Right kidney (tissue), 9 donors: Measurements from ENCODE around the gene FNDC5.
"Not testable (repeated sequence)": the region's sequence is repeated elsewhere in the genome, so short reads cannot be mapped to it uniquely, and the experiment has no call there.

Experiments
- DNase-seq: peaks from one replicate; pipeline ENCODE4 v3.0.0-alpha.2; 2016
- long read RNA-seq, 8 donors: transcript quantifications; one replicate each; lab custom pipeline, GENCODE V29; 2026

Gene FNDC5
- long read RNA-seq, donor 1, partial matches to known transcripts, result 0 of 1 reads
- long read RNA-seq, donor 1, other reads (novel, unspliced or antisense), result 0 of 1 reads
- long read RNA-seq, donor 2, result 0 reads
- long read RNA-seq, donor 3, result 0 reads
- long read RNA-seq, donor 4, result 0 reads
- long read RNA-seq, donor 5, result 0 reads
- long read RNA-seq, donor 6, partial matches to known transcripts, result 8 of 8 reads
- long read RNA-seq, donor 6, other reads (novel, unspliced or antisense), result 0 of 8 reads
- long read RNA-seq, donor 7, partial matches to known transcripts, result 25 of 26 reads
- long read RNA-seq, donor 7, other reads (novel, unspliced or antisense), result 0 of 26 reads
- long read RNA-seq, donor 8, partial matches to known transcripts, result 14 of 14 reads
- long read RNA-seq, donor 8, other reads (novel, unspliced or antisense), result 0 of 14 reads

DNA sequence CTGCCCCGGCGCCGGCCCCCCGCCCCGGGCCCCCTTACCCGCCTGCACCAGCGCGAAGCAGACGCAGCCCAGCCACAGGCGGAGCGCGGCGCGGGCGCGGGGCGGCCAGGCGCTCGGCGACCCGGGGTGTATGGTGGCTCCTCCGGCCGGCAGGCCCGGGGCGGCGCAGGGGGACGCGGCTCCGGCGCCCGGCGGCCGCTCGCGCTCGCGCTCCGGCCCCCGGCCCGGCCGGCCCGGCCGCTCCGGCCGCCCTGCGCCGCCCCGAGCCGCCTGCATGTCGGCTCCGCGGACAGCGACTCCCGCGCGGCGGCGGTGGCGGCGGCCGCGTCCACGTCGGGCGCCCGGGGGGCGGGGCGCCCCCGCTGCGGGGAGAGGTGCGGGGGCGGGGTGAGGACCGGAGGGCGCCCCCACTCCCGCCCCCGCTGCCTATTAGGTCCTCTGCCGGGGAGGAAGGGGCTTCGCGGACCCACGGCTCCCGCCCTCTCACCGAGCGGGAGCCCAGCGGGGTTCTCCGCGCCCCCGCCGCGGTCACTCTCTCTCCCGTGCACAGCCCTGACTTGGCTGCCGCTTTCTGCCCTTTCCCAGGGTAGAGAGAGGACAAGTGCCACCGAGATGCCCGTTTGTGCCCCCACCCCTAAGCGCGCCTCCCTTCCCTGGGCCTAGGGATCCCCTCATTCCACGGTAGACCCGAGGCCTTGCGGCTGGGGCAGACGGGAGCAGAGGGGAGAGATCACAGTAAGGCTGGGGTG lies at the start of gene FNDC5:
TSS of gene FNDC5 (minus strand) at position 298 of the 749 bp plus-strand sequence.
- DNase-seq, result peak; percentile 51

DNA sequence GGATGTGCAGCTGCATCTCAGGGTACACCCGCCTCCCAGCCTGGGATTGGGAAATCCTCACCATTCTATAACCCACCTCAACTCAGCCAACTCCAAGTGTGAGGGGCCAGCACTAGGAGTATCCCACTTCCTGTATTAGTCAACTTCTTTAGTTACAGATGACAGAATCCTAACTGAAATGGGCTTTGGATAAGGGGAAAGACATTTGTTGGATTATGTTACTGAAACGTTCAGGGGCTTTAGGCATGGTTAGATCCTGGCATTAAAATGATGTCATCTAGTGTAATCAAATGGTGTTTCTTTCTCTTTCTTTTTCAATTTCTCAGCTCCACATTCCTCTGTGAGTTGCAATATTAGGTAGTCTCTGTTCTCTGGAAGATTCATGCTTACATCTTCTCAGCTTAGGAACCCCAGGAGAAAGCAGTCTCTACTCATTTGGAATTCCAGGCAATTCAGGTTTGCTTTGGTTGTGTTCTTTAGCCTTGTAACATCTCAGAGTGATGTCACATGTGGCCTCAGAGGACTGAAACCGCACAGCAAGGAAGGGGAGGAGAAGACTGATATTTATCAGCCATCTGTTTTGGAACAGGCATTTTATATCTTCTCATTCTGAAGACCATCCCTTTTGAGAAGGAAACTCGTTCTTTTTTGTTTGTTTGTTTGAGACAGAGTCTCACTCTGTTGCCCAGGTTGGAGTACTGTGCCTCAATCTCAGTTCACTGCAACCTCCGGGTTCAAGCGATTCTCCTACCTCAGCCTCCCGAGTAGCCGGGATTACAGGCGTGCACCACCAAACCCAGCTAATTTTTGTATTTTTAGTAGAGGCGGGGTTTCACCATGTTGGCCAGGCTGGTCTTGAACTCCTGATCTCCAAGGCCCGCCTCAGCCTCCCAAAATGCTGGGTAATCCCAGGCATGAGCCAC lies 49.4 kb upstream of the FNDC5 start:
- no peak for DNase-seq

DNA sequence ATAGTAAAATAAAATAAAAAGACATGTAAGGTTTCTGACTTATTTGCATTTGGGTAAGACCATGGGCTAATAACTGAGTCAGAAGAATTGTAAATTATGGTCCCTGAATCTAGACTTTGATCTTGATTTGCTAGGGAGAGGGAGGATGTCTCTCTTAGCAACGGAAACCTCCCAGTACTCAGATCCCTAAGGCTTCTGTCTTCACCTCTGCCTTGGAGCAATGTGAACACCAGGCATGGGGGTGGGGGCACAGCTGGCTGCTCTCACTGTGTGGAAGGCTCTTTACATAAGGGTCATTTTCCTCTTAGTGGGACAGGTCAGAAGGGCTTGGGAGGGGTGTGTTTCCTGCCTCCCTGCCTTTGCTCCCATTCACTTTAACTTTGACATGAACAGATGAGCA lies 47.5 kb upstream of the FNDC5 start:
- DNase-seq, result no peak

DNA sequence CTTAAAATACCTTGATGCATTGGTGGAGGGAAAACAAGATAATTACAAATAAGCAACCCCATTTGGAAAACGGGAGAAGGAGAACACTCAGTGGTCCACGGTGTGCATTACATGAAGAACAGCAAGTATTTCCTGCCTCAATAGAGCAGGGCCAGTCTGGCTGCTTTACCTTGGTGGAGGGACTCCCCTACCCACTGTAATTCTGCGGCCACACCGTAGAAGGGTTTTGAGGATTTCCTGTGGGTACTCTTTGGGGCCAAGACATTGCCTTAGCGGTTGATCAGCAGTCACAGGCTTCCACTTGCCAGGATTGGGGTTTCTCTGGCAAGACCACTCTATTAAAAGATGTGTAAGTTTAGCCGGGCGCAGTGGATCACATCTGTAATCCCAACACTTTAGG lies 46.8 kb upstream of the FNDC5 start:
- DNase-seq, result no peak

DNA sequence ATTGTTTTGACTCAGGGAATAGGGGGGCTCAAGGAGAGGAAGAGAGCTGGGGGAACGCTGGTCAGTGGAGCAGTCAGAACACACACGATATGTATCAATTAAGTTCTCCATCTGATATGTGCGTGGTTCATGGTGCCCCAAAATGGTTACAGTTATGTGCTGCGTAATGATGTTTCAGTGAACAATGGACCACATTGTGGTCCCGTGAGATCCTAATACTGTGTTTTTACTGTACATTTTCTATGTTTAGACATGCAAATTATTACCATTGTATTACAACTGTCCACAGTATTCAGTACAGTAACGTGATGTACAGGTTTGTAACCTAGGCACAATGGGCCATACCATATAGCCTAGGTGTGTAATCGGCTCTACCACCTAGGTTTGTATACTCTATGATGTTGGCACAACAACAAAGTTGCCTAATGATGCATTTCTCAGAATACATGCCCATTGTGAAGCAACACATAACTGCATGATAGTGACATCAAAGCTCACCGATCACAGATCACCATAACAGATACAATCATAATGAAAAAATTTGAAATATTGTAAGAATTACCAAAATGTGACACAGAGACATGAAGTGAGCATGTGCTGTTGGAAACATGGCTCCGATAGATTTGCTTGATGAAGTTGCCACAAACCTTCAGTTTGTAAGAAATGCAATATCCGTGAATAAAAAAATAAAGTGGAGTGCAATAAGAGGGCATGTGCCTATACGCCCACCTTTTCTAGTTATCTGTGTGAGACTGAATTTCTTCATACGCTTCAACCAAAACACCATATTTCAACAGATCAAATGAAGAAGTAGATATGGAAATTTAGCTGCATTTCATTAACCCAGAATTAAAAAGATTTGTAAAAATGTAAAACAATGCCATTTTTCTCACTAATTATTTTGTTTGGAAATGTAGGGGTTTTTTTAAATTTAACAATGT lies 45.3 kb upstream of the FNDC5 start:
- DNase-seq, result no peak

DNA sequence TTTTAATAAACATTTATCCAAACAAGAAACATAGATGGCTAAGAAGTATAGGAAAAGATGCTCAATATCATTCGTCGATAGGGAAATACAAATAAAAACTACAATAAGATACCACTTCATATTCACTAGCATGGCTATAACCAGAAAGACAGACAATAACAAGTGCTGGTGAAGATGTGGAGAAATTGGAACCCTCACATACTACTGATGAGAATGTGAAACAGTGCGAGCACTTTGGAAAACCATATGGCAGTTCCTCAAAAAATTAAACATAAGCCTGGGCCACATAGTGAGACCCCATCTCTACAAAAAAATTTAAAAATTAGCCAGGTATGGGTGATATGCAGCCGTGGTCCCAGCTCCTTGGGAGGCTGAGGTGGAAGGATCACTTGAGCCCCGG lies 39.6 kb upstream of the FNDC5 start:
- no peak for DNase-seq

DNA sequence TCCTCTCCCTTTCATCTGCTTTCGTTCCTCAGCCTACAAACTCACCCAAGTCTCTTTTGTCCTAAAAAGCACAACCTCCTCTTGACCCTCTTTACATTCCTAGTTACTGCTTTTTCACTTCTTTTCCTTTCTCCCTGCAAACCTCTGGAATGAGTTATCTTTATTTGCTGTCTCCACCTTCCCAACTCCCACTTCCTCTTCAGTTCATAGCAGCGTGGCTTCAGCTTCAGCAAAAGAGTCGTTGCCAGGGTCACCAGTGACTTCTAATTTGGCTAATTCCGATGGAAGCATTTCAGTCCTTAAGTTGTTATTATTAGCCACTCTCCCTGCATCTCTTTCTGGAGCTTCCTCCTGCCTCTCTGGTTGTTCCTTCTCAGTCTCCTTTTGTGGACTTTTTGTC lies 36.7 kb upstream of the FNDC5 start:
- no peak for DNase-seq

DNA sequence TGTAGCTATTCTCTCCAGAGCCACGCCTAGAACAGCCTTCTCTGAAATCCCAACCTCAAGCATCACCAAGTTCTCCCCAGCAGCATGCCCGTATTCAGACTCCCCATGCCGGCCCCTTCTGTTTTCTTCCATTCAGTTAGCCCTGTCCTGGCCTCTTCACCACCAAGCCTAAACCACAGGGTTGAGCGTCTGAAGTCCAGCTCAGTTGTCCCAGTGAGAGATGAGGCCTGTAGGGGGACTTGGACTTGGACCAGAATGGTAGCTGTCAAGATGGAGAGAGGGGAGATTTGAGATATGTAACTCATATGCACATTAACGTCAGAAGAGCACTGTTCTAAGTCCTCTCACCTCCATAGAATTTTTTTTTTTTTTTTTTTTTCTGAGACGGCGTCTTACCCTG lies 35.9 kb upstream of the FNDC5 start:
- no peak for DNase-seq

DNA sequence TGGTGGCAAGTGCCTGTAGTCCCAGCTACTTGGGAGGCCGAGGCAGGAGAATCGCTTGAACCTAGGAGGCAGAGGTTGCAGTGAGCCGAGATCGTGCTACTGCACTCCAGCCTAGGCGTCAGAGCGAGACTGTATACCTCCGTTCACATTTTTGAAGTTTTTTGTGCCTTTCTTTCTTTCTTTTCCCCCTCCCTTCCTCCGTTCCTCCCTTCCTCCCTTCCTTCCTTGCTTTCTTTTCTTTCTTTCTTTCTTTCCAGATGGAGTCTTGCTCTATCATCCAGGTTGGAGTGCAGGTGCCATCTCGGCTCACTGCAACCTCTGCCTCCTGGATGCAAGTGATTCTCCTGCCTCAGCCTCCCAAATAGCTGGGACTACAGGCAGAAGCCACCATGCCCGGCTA lies 34.9 kb upstream of the FNDC5 start:
- not testable (repeated sequence) for DNase-seq

DNA sequence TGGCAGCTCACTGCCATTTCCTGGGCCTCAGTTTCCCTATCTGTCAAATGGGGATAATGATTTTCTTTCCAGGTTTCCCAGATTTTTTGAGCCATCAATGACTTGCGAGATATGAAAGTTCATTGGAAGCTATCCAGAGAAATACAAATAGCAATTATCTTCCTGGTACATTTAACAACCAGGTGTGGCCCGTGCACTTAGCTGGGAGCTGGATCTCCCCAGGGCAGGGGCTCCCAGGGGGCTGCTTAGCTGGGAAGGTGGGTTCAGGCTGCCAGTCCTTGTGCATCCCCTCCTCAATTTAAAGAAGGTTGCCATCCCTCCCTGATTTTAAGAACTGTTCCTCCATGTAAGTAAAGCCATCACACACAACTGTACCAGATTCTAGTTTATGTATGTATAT lies 34.1 kb upstream of the FNDC5 start:
- no peak for DNase-seq

DNA sequence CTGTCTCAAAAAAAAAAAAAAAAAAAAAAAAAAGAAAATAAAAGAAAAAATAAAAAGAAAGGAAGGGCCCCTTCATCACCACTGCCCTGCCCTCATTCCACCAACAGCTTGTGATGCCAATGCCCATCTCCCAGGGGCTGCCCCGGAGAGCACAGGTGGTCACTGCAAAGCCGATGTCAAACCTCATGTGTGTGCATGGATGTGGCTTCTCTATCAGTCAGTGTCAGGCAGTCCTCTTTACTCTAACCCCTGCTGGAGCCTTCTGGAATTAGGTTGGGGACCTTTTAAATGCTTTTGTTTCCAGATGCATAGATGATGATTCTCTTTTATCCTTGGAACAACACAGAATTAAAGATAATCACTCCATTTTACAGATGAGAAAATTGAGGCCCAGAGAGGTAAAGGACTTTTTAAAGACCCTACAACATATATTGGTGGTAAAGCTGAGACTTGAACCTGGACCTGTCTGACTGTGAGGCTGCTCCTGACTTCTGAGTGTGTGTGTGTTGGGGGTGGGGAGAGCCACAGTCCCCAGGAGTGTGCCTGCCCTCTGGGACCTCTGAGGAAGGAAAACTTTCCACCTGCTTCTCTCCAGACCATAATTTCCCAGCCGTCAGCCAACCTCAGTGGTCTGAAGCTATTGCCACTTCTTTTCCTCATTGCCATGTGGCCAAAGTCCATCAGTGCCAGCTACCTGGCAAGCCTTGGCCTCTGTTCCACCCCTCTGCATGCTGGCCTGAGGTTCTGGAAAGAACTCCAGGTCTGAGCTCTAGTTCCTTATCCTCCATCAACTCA lies 33.5 kb upstream of the FNDC5 start:
- DNase-seq, result no peak

DNA sequence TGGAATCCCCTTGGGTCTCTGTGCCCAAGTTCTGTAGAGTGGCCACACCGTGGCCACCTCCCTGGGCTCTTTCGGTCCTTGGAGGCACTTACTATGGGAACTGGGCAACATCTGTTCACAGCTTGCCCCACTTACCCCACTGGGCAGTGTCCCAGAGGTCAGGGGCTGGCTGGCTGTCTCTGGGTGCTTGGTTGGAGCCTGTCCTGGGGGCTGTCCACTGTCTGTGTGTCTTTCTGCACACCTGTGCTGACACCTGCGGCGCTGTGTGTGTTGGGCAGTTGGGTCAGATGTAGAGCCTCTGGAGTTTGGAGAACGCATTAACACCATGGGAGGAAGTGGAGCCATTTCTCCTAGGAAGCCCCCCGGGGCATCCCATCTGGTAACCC lies 31.8 kb upstream of the FNDC5 start:
- no peak for DNase-seq

DNA sequence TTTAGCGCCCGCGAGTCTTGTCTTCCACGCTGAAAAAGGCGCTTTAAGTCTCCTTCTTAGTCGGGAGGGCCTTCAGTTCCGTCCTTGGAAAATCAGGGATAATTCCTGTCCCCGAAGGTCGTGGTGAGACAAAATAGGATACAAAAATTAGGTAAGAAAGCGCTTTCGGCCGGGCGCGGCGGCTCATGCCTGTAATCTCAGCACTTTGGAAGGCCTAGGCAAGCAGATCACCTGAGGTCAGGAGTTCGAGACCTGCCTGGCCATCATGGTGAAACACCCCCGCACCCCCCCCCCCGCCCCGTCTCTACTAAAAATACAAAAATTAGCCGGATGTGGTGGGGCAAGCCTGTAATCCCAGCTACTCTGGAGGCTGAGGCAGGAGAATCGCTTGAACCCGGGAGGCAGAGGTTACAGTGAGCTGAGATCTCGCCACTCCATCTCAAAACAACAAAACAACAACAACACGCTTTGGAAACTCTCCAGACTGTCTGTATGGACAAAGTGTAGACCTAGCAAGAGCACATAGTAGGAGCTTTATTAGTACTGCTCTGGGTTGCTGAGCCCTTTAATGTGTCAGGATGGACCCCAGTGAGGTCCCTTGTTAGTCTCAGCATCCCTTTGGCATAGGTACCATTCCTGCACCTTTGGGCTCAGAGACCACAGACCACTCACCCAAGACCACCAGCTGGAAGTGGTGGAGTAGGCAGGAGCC lies 31.3 kb upstream of the FNDC5 start:
- DNase-seq, result no peak

DNA sequence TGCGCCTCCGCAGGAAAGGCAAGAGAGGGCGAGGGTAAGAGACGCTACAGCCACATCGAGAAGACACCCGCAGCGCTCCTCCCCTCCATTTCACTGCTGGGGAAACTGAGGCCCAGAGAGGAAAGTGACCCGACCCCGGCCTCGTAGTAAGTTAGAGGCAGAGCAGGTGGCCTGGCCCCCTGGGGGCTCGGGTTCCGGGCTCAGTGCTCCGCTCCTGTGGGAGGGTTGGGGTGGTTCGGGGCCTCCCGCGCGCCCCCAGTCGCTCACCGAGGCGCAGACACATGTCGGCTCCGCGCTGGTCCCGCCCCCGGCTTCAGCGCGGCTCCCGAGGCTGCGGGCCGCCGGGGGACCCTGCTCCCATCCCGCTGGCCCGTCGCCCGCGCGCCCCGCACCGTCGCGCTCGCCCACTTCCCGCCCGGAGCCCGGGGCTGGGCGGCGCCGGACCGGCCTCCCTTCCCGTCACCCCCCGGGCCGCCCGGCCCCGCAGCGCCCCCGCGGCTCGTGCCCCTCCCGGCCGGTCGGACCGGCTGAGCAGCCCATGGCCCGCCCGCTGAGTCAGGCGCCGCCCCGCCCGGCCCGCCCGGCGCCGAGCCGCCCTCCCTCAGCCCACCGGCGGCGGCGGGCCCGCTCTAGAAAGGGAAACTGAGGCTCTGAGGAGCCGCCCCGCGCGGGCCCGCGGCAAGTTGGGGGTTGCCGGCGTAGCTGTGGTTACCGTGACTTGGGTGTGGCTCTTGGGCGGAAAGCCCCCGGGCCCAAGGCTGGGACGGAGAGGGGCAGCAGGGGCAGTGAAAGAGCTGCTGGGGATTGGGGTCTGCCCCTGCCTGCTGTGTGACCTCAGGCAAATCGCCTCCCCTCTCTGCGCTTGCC lies 30.5 kb upstream of the FNDC5 start, which contains the start of gene TMEM54:
TSS of gene TMEM54 (minus strand) at position 434 of the 867 bp plus-strand sequence. CDS start at position 283, 151 bp downstream.
- peak; percentile 33 for DNase-seq

DNA sequence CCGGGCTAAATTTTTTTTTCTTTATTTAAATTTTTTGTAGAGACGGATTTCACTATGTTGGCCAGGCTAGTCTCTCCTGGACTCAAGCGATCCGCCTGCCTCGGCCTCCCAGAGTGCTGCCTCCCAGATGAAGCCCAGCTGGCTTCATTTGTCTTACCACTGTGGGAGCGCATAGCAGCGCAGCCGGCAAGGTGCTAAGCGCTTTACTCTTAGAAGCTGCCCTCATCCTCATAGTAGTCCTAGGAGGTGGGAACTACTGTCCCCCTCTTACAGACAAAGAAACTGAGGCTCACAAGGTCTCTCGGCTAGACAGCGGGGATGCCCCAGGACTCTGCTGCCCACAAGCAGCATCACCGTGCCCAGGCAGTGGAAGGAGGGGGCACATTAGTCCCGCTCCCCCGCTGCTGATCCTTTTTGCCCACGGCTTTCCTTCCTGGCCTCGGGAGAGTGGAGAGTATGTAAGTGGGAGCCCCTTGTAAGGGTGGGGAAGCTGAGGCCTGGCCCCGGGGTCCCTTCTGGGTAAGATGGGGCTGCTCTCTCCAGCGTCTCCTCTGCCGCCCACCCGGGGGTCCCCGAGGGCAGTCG lies 29.8 kb upstream of the FNDC5 start:
- no peak for DNase-seq

DNA sequence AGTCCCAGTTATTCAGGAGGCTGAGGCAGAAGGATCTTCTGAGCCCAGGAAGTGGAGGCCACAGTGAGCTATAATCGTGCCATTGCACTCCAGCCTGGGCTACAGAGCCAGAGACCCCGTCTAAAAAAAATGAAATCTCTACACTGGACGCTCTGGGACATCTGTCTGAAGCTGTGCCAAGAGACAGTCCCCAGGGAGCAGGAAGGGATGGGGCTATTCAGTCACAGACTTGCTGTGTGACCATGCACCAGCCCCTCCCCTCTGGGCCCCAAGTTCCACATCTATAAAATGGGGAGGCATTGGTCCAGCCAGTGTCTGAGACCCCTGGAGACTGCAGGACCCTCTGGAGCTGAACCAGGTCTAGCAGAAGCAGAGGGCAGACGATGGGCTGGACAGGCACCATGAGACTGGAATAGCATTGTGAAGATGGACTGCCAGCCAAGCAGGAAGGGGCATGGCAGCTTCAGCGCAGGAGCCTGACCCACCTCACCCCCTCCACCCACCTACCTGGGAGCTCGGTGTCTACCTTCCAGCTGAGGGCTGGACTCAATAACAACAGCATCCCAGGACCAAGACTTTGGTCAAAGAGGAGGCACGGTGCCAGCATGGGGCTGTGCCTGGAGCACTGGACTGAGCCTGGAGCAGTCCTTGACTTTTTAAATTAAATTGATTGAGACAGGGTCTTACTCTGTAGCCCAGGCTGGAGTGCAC lies 29.0 kb upstream of the FNDC5 start:
- DNase-seq, result no peak

DNA sequence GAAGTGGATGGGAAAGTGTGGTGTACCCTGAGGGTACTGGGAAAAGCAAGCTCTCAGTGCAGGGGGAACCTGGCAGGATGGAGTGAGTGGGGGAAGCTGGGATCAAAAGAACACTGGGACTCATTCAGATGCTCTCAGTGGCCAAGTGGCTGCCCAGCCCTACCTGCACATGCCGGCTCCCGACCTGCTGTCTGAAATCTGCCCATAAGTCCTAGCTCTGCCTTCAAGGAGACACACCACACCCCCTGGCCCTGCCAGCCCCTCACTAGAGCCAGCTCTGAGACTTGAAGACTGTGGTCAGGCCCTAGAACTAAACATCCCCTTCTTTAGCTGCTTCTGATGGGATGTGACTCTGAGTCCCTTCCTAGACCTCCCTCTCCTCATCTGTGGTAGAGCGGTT lies 28.2 kb upstream of the FNDC5 start:
- DNase-seq, result no peak

DNA sequence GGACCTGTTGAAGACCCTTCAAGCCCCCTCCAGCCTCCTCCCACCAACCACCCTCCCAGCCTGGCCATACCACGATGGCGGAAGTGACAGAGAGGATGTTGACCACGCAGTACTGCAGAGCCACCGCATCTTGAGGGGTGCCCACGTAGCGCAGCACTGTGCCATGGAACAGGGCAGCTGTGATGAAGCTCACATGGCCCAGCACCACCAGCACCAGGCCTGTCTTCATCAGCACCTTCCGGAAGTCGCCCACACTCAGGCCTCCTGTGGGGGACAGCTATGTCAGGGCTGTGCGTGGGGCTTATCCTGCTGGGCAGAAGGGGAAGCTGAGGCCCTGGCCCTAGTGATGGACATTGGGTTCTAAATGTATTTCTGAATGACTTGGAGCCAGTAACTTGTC lies 27.3 kb upstream of the FNDC5 start:
- no peak for DNase-seq
